SK-N-SH treated with all-trans-retinoic acid at 6 μM for 48 hours (cell line): ENCODE results near the gene CXCL1.

Source experiments
- ATAC-seq: fragments of 200-7000 bp; cut with Tn5 transposase; 3 replicates; pipeline ENCODE4 v1.9.1; 2020; ENCODE audit warnings: mild to moderate bottlenecking, moderate library complexity
- ARNTL ChIP-seq: fragments of 450-650 bp; formaldehyde crosslinking; IDR thresholded peaks from 2 replicates; pipeline ENCODE4 v1.5.0; 2020; ENCODE audit warnings: low read depth, mild to moderate bottlenecking, moderate library complexity, borderline replicate concordance
- BACH2 ChIP-seq: fragments of 250-450 bp; sonication (Bioruptor Pico); IDR thresholded peaks from 2 replicates; pipeline ENCODE4 v1.9.0; 2021; ENCODE audit warnings: mild to moderate bottlenecking, borderline replicate concordance
- CREB5 ChIP-seq: fragments of 250-450 bp; sonication (Bioruptor Pico); IDR thresholded peaks from 2 replicates; pipeline ENCODE4 v1.5.1; 2020; ENCODE audit warnings: low read depth, mild to moderate bottlenecking, moderate library complexity
- CSDC2 ChIP-seq: fragments of 250-450 bp; sonication (Bioruptor Pico); IDR thresholded peaks from 2 replicates; pipeline ENCODE4 v1.5.0; 2020; ENCODE audit warnings: mild to moderate bottlenecking, moderate library complexity
- CSRNP3 ChIP-seq: fragments of 250-450 bp; sonication (Bioruptor Pico); IDR thresholded peaks from 2 replicates; pipeline ENCODE4 v1.5.1; 2021; ENCODE audit warnings: mild to moderate bottlenecking, moderate library complexity
- ESRRG ChIP-seq: fragments of 250-450 bp; sonication (Bioruptor Pico); IDR thresholded peaks from 2 replicates; pipeline ENCODE4 v1.6.1; 2021; ENCODE audit warnings: mild to moderate bottlenecking
- GLIS3 ChIP-seq: fragments of 250-450 bp; sonication (Bioruptor Pico); IDR thresholded peaks from 2 replicates; pipeline ENCODE4 v1.5.0; 2020; ENCODE audit warnings: mild to moderate bottlenecking, moderate library complexity
- ISL1 ChIP-seq: fragments of 250-450 bp; sonication (Bioruptor Pico); IDR thresholded peaks from 2 replicates; pipeline ENCODE4 v2.1.2; 2022; ENCODE audit warnings: mild to moderate bottlenecking, moderate library complexity
- OSR1 ChIP-seq: fragments of 250-450 bp; sonication (Bioruptor Pico); IDR thresholded peaks from 2 replicates; pipeline ENCODE4 v1.8.0; 2022; ENCODE audit warnings: moderate library complexity, mild to moderate bottlenecking, inconsistent platforms
- PATZ1 ChIP-seq: fragments of 250-450 bp; sonication (Bioruptor Pico); IDR thresholded peaks from 2 replicates; pipeline ENCODE4 v1.8.0; 2020; ENCODE audit warnings: mild to moderate bottlenecking, moderate library complexity, borderline replicate concordance
- POU6F1 ChIP-seq: fragments of 250-450 bp; sonication (Bioruptor Pico); IDR thresholded peaks from 2 replicates; pipeline ENCODE4 v1.8.0; 2021; ENCODE audit warnings: low read depth, mild to moderate bottlenecking, moderate library complexity, borderline replicate concordance
- PPARA ChIP-seq: fragments of 250-450 bp; sonication (Bioruptor Pico); IDR thresholded peaks from 2 replicates; pipeline ENCODE4 v1.5.0; 2020; ENCODE audit warnings: mild to moderate bottlenecking, borderline replicate concordance
- RARB ChIP-seq: fragments of 250-450 bp; sonication (Bioruptor Pico); IDR thresholded peaks from 2 replicates; pipeline ENCODE4 v1.8.0; 2021; ENCODE audit warnings: mild to moderate bottlenecking, moderate library complexity
- SNAI2 ChIP-seq: fragments of 250-450 bp; sonication (Bioruptor Pico); IDR thresholded peaks from 2 replicates; pipeline ENCODE4 v1.5.0; 2020; ENCODE audit warnings: mild to moderate bottlenecking, moderate library complexity
- TCF4 ChIP-seq: fragments of 250-450 bp; sonication (Bioruptor Pico); IDR thresholded peaks from 2 replicates; pipeline ENCODE4 v1.8.0; 2021; ENCODE audit warnings: mild to moderate bottlenecking, moderate library complexity, borderline replicate concordance
- TOX ChIP-seq: fragments of 250-450 bp; sonication (Bioruptor Pico); IDR thresholded peaks from 2 replicates; pipeline ENCODE4 v1.8.0; 2021; ENCODE audit warnings: mild to moderate bottlenecking, moderate library complexity, borderline replicate concordance
- ZC3H10 ChIP-seq: fragments of 250-450 bp; sonication (Bioruptor Pico); IDR thresholded peaks from 2 replicates; pipeline ENCODE4 v1.5.1; 2021; ENCODE audit warnings: mild to moderate bottlenecking, moderate library complexity
- ZFP3 ChIP-seq: fragments of 250-450 bp; sonication (Bioruptor Pico); IDR thresholded peaks from 2 replicates; pipeline ENCODE4 v1.5.0; 2020; ENCODE audit warnings: mild to moderate bottlenecking, moderate library complexity
- ZFP30 ChIP-seq: fragments of 450-650 bp; formaldehyde crosslinking; IDR thresholded peaks from 2 replicates; pipeline ENCODE4 v1.5.0; 2022; ENCODE audit warnings: mild to moderate bottlenecking, moderate library complexity
- ZNF565 ChIP-seq: fragments of 450-650 bp; formaldehyde crosslinking; conservative IDR thresholded peaks from 2 replicates; pipeline ENCODE4 v1.5.0; 2020; ENCODE audit warnings: low read depth, mild to moderate bottlenecking, moderate library complexity
- ZNF70 ChIP-seq: fragments of 450-650 bp; formaldehyde crosslinking; IDR thresholded peaks from 2 replicates; pipeline ENCODE4 v1.5.0; 2020; ENCODE audit warnings: mild to moderate bottlenecking, moderate library complexity
- ZNF8 ChIP-seq: fragments of 450-650 bp; formaldehyde crosslinking; IDR thresholded peaks from 2 replicates; pipeline ENCODE4 v1.5.0; 2020; ENCODE audit warnings: mild to moderate bottlenecking, moderate library complexity

Gene CXCL1

GRCh38 chr4:73869130-73870055 is at the start of gene CXCL1:
CXCL1 (plus strand) TSS chr4:73869393; CDS start chr4:73869471, 78 bp downstream.
- ATAC-seq: peak; percentile 77
- no peak for TF ChIP-seq CREB5 (CRISPR knock-in tag)
- no peak for TF ChIP-seq PPARA (CRISPR knock-in tag)
- TF ChIP-seq ZFP3: no peak

GRCh38 chr4:73821325-73821724 is 47.9 kb upstream of the CXCL1 start:
- ATAC-seq: no peak
- TF ChIP-seq TCF4 (CRISPR knock-in tag) (no peak), GLIS3 (CRISPR knock-in tag) (no peak)

- TF ChIP-seq BACH2 (CRISPR knock-in tag) (no peak), ZFP3 (no peak), OSR1 (CRISPR knock-in tag) (no peak), ZNF565 (CRISPR knock-in tag) (no peak), TCF4 (CRISPR knock-in tag) (no peak), CSRNP3 (CRISPR knock-in tag) (no peak), ZNF8 (CRISPR knock-in tag) (no peak), SNAI2 (no peak), POU6F1 (no peak), ZC3H10 (CRISPR knock-in tag) (no peak), PPARA (CRISPR knock-in tag) (no peak), ESRRG (no peak), ISL1 (CRISPR knock-in tag) (no peak), ARNTL (CRISPR knock-in tag) (no peak)
- no peak for ATAC-seq
Observed at GRCh38 chr4:73822389-73822788, 46.8 kb upstream of the CXCL1 start.

GRCh38 chr4:73822812-73823504 is 46.2 kb upstream of the CXCL1 start:
- ATAC-seq: no peak
- TF ChIP-seq PPARA (CRISPR knock-in tag): no peak
- TF ChIP-seq SNAI2: no peak
- TF ChIP-seq BACH2 (CRISPR knock-in tag): no peak
- no peak for TF ChIP-seq ISL1 (CRISPR knock-in tag)
- no peak for TF ChIP-seq ZNF70 (CRISPR knock-in tag)

GRCh38 chr4:73823760-73824159 is 45.4 kb upstream of the CXCL1 start:
- no peak for TF ChIP-seq SNAI2
- ATAC-seq: no peak

- ATAC-seq: no peak
- TF ChIP-seq ZFP3 (no peak), ESRRG (no peak), RARB (CRISPR knock-in tag) (no peak), ZNF565 (CRISPR knock-in tag) (no peak), ZNF8 (CRISPR knock-in tag) (no peak), TOX (CRISPR knock-in tag) (no peak), ZNF70 (CRISPR knock-in tag) (no peak), CSRNP3 (CRISPR knock-in tag) (no peak), ZFP30 (CRISPR knock-in tag) (no peak), PATZ1 (CRISPR knock-in tag) (no peak), TCF4 (CRISPR knock-in tag) (no peak), CREB5 (CRISPR knock-in tag) (no peak), CSDC2 (CRISPR knock-in tag) (no peak)
Observed at GRCh38 chr4:73828956-73829355, 40.2 kb upstream of the CXCL1 start.
